ENCODE measurements around the gene LRRC1.

- TF ChIP-seq CTCF (IDR thresholded peaks at IDR 0.05) (no peak), POLR2A (IDR thresholded peaks at IDR 0.05) (no peak)
Observed at GRCh38 chr6:53879608-53880007, 84.8 kb downstream of the LRRC1 start.
